ENCODE data around the gene USP8. TPM values are rescaled to one million over a fixed set of nuclear protein-coding genes. Genes with fewer than 3 reads are reported as not detected.
"Not testable (repeated sequence)": the region's sequence is repeated elsewhere in the genome, so short reads cannot be mapped to it uniquely, and the experiment has no call there.

Gene USP8
- total RNA-seq, 2 experiments from 2014 or later, result 39.7 to 43.7 TPM

- DNase-seq (no peak), ATAC-seq (no peak)
- TF ChIP-seq CTCF (IDR thresholded peaks at IDR 0.05), result no peak
- ChIA-PET POLR2A (interaction anchor here (1.0 to 1.3 kb wide), 2 partner anchors 24 to 28 kb away, joined by 3 read pairs; no protein-coding TSS in a partner anchor), CTCF (interaction anchor here (0.6 to 1.3 kb wide), 3 partner anchors 18 to 100 kb away, joined by 3 read pairs; no protein-coding TSS in a partner anchor)
- Mint-ChIP-seq H3K36me3 (ENCODE audit: low read depth) (no peaks in the 10 kb centered on the region), H3K27me3 (no peaks in the 10 kb centered on the region), H3K4me1 (ENCODE audit: low read depth) (peaks cover 18% of the 10 kb centered on the region), H3K27ac (no peak overlapping the region), H3K4me3 (no peak overlapping the region), H3K9me3 (no peaks in the 10 kb centered on the region)
- intact Hi-C loops (cut with micrococcal nuclease), result no loop called here
Observed at GRCh38 chr15:50381438-50381837, 42.8 kb upstream of the USP8 start.

GRCh38 chr15:50382408-50382807 lies 41.8 kb upstream of the USP8 start:
- ATAC-seq; H3K9me3 Mint-ChIP-seq; H3K36me3 Mint-ChIP-seq (ENCODE audit: low read depth); intact Hi-C loops (cut with micrococcal nuclease); DNase-seq; H3K27me3 Mint-ChIP-seq; H3K27ac Mint-ChIP-seq; H3K4me3 Mint-ChIP-seq: not testable (repeated sequence)
- CTCF ChIA-PET, result interaction anchor here (1.1 kb wide), 1 partner anchor 99 kb away, joined by 3 read pairs; no protein-coding TSS in a partner anchor
- POLR2A ChIA-PET, result interaction anchor here (1.3 kb wide), 1 partner anchor 25 kb away, joined by 3 read pairs; no protein-coding TSS in a partner anchor
- peaks cover 18% of the 10 kb centered on the region for H3K4me1 Mint-ChIP-seq (ENCODE audit: low read depth)

- no peak for ATAC-seq
- Mint-ChIP-seq H3K27ac (no peak overlapping the region), H3K27me3 (no peaks in the 10 kb centered on the region), H3K36me3 (ENCODE audit: low read depth) (no peaks in the 10 kb centered on the region), H3K9me3 (no peaks in the 10 kb centered on the region), H3K4me3 (no peak overlapping the region), H3K4me1 (ENCODE audit: low read depth) (peaks cover 4% of the 10 kb centered on the region)
- ChIA-PET CTCF (interaction anchor here (1.0 kb wide), 1 partner anchor 75 kb away, joined by 4 read pairs; no protein-coding TSS in a partner anchor), POLR2A (no interaction called here)
- TF ChIP-seq CTCF (IDR thresholded peaks at IDR 0.05), result no peak
- DNase-seq, result no peak
- intact Hi-C loops (cut with micrococcal nuclease), result no loop called here
Observed at GRCh38 chr15:50390554-50391264, 33.5 kb upstream of the USP8 start.

GRCh38 chr15:50391561-50391960 lies 32.6 kb upstream of the USP8 start:
- H3K27me3 Mint-ChIP-seq; H3K9me3 Mint-ChIP-seq; H3K4me1 Mint-ChIP-seq (ENCODE audit: low read depth); H3K27ac Mint-ChIP-seq; POLR2A ChIA-PET; ATAC-seq; intact Hi-C loops (cut with micrococcal nuclease); H3K4me3 Mint-ChIP-seq; DNase-seq; H3K36me3 Mint-ChIP-seq (ENCODE audit: low read depth): not testable (repeated sequence)
- CTCF ChIA-PET, result interaction anchor here (1.0 kb wide), 1 partner anchor 75 kb away, joined by 4 read pairs; no protein-coding TSS in a partner anchor

- Mint-ChIP-seq H3K36me3 (ENCODE audit: low read depth) (no peaks in the 10 kb centered on the region), H3K27ac (no peak overlapping the region), H3K4me1 (ENCODE audit: low read depth) (no peaks in the 10 kb centered on the region), H3K4me3 (no peak overlapping the region), H3K9me3 (no peaks in the 10 kb centered on the region), H3K27me3 (no peaks in the 10 kb centered on the region)
- POLR2A ChIA-PET, result no interaction called here
- ATAC-seq, result no peak
- no peak for TF ChIP-seq CTCF (IDR thresholded peaks at IDR 0.05)
- CTCF ChIA-PET, result no interaction called here
- no peak for DNase-seq
- intact Hi-C loops (cut with micrococcal nuclease), result no loop called here
Observed at GRCh38 chr15:50411870-50412269, 12.3 kb upstream of the USP8 start.

GRCh38 chr15:50414624-50415023 lies 9.6 kb upstream of the USP8 start:
- Mint-ChIP-seq H3K27ac (no peak overlapping the region), H3K4me3 (no peak overlapping the region), H3K36me3 (ENCODE audit: low read depth) (no peaks in the 10 kb centered on the region), H3K9me3 (no peaks in the 10 kb centered on the region), H3K27me3 (no peaks in the 10 kb centered on the region), H3K4me1 (ENCODE audit: low read depth) (no peaks in the 10 kb centered on the region)
- ChIA-PET POLR2A (no interaction called here), CTCF (no interaction called here)
- intact Hi-C loops (cut with micrococcal nuclease), result no loop called here
- DNase-seq (no peak), ATAC-seq (no peak)
- no peak for TF ChIP-seq CTCF (IDR thresholded peaks at IDR 0.05)

All from activated CD8-positive, alpha-beta T cell treated with anti-CD3 and anti-CD28 coated beads for 36 hours (primary cell).